Progenitor cell of endocrine pancreas (in vitro differentiated cells): ENCODE results near the gene C10orf95. TPM values are rescaled to one million over a fixed set of nuclear protein-coding genes. Genes with fewer than 3 reads are reported as not detected.
A peak's percentile ranks its signal among the peaks of the same experiment; 100 is the strongest.

Experiments used
- DNase-seq: peaks from one replicate; pipeline ENCODE4 v3.0.0; 2021; ENCODE audit warnings: low spot score; ENCODE audit not compliant: unreplicated experiment
- H3K27ac Mint-ChIP-seq: 2 replicates; pipeline ENCODE4 v1.8.0; 2021; ENCODE audit warnings: mild to moderate bottlenecking, moderate library complexity, mixed read lengths
- H3K27me3 Mint-ChIP-seq: 2 replicates; pipeline ENCODE4 v1.8.0; 2021; ENCODE audit warnings: mixed read lengths
- H3K36me3 Mint-ChIP-seq: 2 replicates; pipeline ENCODE4 v1.8.0; 2022; ENCODE audit warnings: mixed read lengths; ENCODE audit not compliant: insufficient read depth
- H3K4me1 Mint-ChIP-seq: 2 replicates; pipeline ENCODE4 v1.8.0; 2021; ENCODE audit warnings: low read depth, mixed read lengths
- H3K4me3 Mint-ChIP-seq: 2 replicates; pipeline ENCODE4 v1.8.0; 2021; ENCODE audit warnings: low read depth, mild to moderate bottlenecking, moderate library complexity, mixed read lengths
- H3K9me3 Mint-ChIP-seq: 2 replicates; pipeline ENCODE4 v1.8.0; 2021; ENCODE audit warnings: low read depth, mixed read lengths
- total RNA-seq: library from RNA; stranded (reverse); gene quantifications from 2 replicates; pipeline ENCODE4 v1.2.1, GENCODE V29; 2021
- TF ChIP-seq, protein P1 (sequence below): fragments of 200-600 bp; sonication (generic); IDR thresholded peaks from one replicate; pipeline ENCODE4 v1.5.0; 2021; ENCODE audit warnings: antibody characterized with exemption, mild to moderate bottlenecking; ENCODE audit not compliant: unreplicated experiment

Gene C10orf95
- total RNA-seq, 1 donor from 2014 or later = 0.77 TPM

DNA sequence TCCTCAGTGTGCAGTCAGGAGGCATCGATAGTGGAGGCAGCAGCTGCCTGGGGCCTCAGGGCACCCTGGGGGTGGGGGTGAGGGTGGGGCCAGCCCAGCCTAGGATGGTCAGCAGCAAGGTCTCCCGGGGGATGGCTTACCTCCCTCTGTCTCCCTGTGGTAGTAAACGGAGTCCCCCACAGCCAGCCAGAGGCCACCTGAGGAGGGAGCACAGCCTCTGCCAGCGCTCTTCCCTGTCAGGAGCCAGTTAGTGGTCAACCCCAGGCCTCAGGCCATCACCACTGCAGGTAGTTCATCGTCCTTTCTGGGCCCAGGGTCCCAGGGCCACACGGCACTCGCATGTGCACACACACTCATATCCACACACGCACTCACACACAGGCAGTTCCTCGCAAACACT lies 29.1 kb upstream of the C10orf95 start:
- H3K4me1 Mint-ChIP-seq = no peaks in the 10 kb centered on the region
- TF ChIP-seq, protein P1, sequence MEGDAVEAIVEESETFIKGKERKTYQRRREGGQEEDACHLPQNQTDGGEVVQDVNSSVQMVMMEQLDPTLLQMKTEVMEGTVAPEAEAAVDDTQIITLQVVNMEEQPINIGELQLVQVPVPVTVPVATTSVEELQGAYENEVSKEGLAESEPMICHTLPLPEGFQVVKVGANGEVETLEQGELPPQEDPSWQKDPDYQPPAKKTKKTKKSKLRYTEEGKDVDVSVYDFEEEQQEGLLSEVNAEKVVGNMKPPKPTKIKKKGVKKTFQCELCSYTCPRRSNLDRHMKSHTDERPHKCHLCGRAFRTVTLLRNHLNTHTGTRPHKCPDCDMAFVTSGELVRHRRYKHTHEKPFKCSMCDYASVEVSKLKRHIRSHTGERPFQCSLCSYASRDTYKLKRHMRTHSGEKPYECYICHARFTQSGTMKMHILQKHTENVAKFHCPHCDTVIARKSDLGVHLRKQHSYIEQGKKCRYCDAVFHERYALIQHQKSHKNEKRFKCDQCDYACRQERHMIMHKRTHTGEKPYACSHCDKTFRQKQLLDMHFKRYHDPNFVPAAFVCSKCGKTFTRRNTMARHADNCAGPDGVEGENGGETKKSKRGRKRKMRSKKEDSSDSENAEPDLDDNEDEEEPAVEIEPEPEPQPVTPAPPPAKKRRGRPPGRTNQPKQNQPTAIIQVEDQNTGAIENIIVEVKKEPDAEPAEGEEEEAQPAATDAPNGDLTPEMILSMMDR = no peak
- no peak for DNase-seq
- H3K36me3 Mint-ChIP-seq = peaks cover 8% of the 10 kb centered on the region
- H3K4me3 Mint-ChIP-seq = no peak overlapping the region
- no peaks in the 10 kb centered on the region for H3K9me3 Mint-ChIP-seq
- H3K27me3 Mint-ChIP-seq = no peaks in the 10 kb centered on the region
- no peak overlapping the region for H3K27ac Mint-ChIP-seq

DNA sequence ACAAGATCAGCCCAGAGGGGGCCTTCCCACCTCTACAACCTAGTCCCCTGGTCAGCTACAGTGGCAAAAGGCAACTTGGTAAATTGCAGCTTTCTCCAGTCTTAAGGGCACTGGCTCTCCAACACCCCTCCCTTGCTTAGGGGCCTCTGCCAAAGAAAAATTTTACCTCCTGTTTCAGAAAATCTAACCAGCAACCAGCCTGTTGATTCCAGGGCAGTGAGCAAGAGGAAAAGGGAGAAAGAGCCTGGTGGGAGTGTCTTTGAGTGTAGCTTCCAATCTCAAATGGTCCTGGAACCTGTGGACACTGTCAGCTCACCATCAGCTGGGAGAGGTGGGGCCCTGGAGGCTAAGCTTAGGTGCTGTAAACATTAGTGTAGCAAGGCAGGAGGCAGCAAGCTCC lies 28.3 kb upstream of the C10orf95 start:
- H3K36me3 Mint-ChIP-seq = peaks cover 10% of the 10 kb centered on the region
- no peak for DNase-seq
- H3K27ac Mint-ChIP-seq = peak overlapping the region; percentile 20
- no peaks in the 10 kb centered on the region for H3K27me3 Mint-ChIP-seq
- H3K9me3 Mint-ChIP-seq = no peaks in the 10 kb centered on the region
- no peak overlapping the region for H3K4me3 Mint-ChIP-seq
- H3K4me1 Mint-ChIP-seq = no peaks in the 10 kb centered on the region
- TF ChIP-seq, protein P1 = no peak

DNA sequence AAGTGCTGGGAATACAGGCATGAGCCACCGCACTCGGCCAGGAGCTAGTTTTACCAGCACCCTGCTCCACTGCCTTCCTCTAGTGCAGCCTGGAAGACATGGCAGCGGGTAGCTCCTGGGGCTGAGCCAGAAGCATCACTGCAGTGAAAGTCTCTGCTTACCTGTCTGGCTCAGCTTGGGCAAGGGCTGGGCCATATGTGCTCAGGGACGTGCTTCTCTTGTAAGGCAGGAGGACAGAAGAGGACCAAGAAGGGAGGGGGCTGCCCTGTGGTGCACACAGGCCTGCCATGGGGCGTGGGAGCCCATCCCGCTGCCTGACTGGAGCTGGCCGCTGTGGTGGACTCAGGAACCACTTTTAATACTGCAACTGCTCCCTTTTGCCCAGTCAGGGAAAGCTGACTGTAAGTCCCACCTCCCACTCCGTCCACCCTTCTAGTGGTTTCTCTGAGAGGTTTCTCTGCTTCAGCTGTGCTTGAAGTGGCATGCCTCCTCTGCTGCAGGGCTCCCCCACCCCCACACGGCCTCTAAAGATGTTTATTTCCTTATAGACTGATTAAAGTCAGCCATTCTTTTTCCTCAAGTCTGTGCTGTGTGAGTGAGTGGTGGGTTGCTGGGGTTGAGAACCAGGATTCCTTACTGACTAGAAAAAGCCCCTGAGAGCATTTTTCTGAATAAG lies 25.3 kb upstream of the C10orf95 start:
- TF ChIP-seq, protein P1 = no peak
- Mint-ChIP-seq H3K4me1 (no peaks in the 10 kb centered on the region), H3K9me3 (no peaks in the 10 kb centered on the region), H3K27me3 (no peaks in the 10 kb centered on the region), H3K27ac (no peak overlapping the region), H3K36me3 (peaks cover 8% of the 10 kb centered on the region), H3K4me3 (no peak overlapping the region)
- DNase-seq = no peak

DNA sequence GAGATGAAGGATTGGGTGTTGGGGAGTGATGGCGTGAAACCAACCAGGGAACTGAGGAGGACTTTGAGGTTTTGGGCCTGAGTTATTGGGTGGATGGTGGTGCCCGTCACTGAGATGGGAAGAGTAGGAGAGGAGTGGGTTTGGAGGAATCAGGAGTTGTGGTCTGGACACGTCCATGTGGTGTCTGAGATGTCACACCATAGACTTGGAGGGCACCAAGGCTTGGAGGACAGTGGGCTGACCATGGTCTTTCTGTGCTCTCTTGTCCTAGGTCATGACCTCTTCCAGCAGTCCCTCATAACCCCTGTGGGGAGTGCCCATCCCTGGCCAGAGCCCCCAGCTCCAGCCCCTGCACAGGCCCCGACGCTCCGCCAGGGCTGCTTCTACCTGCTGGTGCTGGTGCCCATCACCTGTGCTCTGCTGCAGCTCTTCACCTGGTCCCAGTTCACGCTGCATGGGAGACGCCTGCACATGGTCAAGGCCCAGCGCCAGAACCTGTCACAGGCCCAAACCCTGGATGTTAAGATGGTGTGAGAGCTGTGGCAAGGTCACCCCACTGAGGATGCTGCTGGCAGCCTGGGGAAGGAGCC lies 24.2 kb upstream of the C10orf95 start:
- Mint-ChIP-seq H3K9me3 (no peaks in the 10 kb centered on the region), H3K4me3 (no peak overlapping the region), H3K36me3 (peaks cover 8% of the 10 kb centered on the region), H3K27me3 (no peaks in the 10 kb centered on the region), H3K27ac (no peak overlapping the region), H3K4me1 (no peaks in the 10 kb centered on the region)
- TF ChIP-seq, protein P1 = no peak
- DNase-seq = no peak

DNA sequence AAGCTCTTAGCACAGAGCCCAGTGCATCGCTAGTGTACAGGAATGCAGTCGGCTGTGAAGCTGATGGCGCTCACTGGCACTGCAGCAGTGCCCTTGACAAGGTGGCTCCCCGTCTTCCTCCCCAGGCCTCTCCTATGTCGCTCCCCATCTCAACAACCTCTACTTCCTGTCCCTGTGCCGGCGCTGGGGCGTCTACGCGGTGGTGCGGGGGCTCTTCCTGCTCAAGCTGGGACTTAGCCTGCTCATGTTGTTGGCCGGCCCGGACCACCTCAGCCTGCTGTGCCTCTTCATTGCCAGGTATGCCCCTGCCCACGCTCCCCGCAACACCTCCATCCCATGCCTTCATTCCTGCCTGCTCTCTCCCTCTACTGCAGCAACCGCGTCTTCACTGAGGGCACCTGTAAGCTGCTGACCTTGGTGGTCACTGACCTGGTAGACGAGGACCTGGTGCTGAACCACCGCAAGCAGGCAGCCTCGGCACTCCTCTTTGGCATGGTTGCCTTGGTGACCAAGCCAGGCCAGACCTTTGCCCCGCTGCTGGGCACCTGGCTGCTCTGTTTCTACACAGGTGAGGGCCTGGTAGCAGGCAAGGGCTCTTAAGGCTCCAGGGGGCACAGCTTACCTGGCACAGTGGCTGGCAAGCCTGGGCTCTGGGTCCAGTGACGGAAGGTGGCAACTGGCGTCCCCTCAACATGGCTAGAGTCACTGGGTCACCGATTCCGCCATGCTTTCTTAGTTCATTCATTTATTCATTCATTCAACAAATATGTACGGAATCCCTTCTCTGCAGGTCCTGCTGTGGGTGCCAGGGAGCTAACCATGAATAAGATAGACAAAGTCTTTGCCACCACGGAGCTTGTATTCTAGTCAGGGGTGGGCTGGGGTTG lies 22.3 kb upstream of the C10orf95 start:
- no peak for DNase-seq
- Mint-ChIP-seq H3K4me3 (no peak overlapping the region), H3K36me3 (peaks cover 5% of the 10 kb centered on the region), H3K4me1 (no peaks in the 10 kb centered on the region), H3K27ac (no peak overlapping the region), H3K27me3 (no peaks in the 10 kb centered on the region), H3K9me3 (no peaks in the 10 kb centered on the region)
- TF ChIP-seq, protein P1 = no peak
